ENCODE data around the gene LRRK1. TPM values are rescaled to one million over a fixed set of nuclear protein-coding genes. Genes with fewer than 3 reads are reported as not detected.

LRRK1 gene
- total and polyA plus RNA-seq, 2 donors (not counting 1 experiment from before 2014, with no cell fraction given): 19.8 to 53.0 TPM

GRCh38 chr15:101006931-101007691, 88.0 kb downstream of the LRRK1 start:
- no peaks in the 10 kb centered on the region for H4K20me1 ChIP-seq (ENCODE audit: control insufficient read depth, insufficient read depth, low read length, poor library complexity, severe bottlenecking)
- H3K4me1 ChIP-seq (ENCODE audit: control insufficient read depth in 2 of 2, insufficient read depth in 2 of 2, low read length in 2 of 2): peaks cover 13 to 25% of the 10 kb centered on the region in 2 donors
- CTCF ChIA-PET: interaction anchor here (0.6 to 14.2 kb wide), 57 partner anchors 9 to 662 kb away, joined by 3 to 807 read pairs (median 4); partner anchors contain the start of genes CHSY1 and LRRK1
- ATAC-seq (ENCODE audit: low read depth) (peak; percentile 44), DNase-seq (peak; percentile 81)
- peaks cover 0 to 25% (median 0%) of the 10 kb centered on the region in 3 donors for H3K9me3 ChIP-seq (ENCODE audit: control extremely low read depth in 1 of 3, control insufficient read depth in 2 of 3, insufficient read depth in 1 of 3, low read length in 2 of 3)
- 28% methylated on average over 24 of the region's 27 CpGs for WGBS (ENCODE audit: insufficient coverage)
- POLR2A ChIA-PET: interaction anchor here (0.7 to 1.9 kb wide), 2 partner anchors 8 to 89 kb away, joined by 3 to 31 read pairs; partner anchors contain the start of gene LRRK1
- H3K9ac ChIP-seq (ENCODE audit: low read length): no peak overlapping the region
- H3K27me3 ChIP-seq (replicated peaks in 1 of 4; ENCODE audit: control extremely low read depth in 1 of 4, control insufficient read depth in 3 of 4, insufficient read depth in 4 of 4, low read length in 3 of 4): no peaks in the 10 kb centered on the region
- H2AFZ ChIP-seq (ENCODE audit: insufficient read depth, low read depth, low read length, poor library complexity, severe bottlenecking): no peak overlapping the region
- no peaks in the 10 kb centered on the region for H3K79me2 ChIP-seq (ENCODE audit: control insufficient read depth, insufficient read depth, low read length)
- H3K4me3 ChIP-seq (ENCODE audit: control extremely low read depth in 1 of 5, extremely low read depth in 1 of 5, insufficient read depth in 1 of 5, low read depth in 2 of 5, low read length in 4 of 5): peak overlapping the region in 1 of 5 experiments; percentile 78
- Mint-ChIP-seq H3K27ac (no peak overlapping the region), H3K4me1 (peaks cover 22% of the 10 kb centered on the region), H3K27me3 (no peaks in the 10 kb centered on the region), H3K9me3 (ENCODE audit: insufficient read depth) (no peaks in the 10 kb centered on the region), H3K4me3 (peak overlapping the region; percentile 92)
- intact Hi-C loops (cut with micrococcal nuclease): loop anchor here (1.0 to 5.0 kb wide), 3 partner anchors 89 to 1080 kb away; partner anchors contain the start of gene TM2D3
- TF ChIP-seq, protein P1, sequence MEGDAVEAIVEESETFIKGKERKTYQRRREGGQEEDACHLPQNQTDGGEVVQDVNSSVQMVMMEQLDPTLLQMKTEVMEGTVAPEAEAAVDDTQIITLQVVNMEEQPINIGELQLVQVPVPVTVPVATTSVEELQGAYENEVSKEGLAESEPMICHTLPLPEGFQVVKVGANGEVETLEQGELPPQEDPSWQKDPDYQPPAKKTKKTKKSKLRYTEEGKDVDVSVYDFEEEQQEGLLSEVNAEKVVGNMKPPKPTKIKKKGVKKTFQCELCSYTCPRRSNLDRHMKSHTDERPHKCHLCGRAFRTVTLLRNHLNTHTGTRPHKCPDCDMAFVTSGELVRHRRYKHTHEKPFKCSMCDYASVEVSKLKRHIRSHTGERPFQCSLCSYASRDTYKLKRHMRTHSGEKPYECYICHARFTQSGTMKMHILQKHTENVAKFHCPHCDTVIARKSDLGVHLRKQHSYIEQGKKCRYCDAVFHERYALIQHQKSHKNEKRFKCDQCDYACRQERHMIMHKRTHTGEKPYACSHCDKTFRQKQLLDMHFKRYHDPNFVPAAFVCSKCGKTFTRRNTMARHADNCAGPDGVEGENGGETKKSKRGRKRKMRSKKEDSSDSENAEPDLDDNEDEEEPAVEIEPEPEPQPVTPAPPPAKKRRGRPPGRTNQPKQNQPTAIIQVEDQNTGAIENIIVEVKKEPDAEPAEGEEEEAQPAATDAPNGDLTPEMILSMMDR (IDR thresholded peaks at IDR 0.05): peak; percentile 99
- no peak for TF ChIP-seq EZH2 (IDR thresholded peaks at IDR 0.05; ENCODE audit: borderline replicate concordance, insufficient read depth, low read depth, low read length, poor library complexity, severe bottlenecking)
- H3K4me2 ChIP-seq (replicated peaks; ENCODE audit: low read depth, low read length, poor library complexity, severe bottlenecking): peak overlapping the region; percentile 90
- peaks cover under 1 to 11% of the 10 kb centered on the region in 2 experiments for H3K36me3 ChIP-seq (replicated peaks in 1 of 2; ENCODE audit: control extremely low read depth in 1 of 2, control insufficient read depth in 1 of 2, extremely low read depth in 1 of 2, insufficient read depth in 2 of 2, low read length in 1 of 2)
- no peak overlapping the region for H3K27ac ChIP-seq (ENCODE audit: low read length in 2 of 2)
